SK-N-SH treated with all-trans-retinoic acid at 6 μM for 48 hours (cell line): Measurements from ENCODE around the gene CCDC63.
A peak's percentile ranks its signal among the peaks of the same experiment; 100 is the strongest.

Experiments used
- ATAC-seq: fragments of 200-7000 bp; cut with Tn5 transposase; 3 replicates; pipeline ENCODE4 v1.9.1; 2020; ENCODE audit warnings: mild to moderate bottlenecking, moderate library complexity
- ARNTL ChIP-seq: fragments of 450-650 bp; formaldehyde crosslinking; IDR thresholded peaks from 2 replicates; pipeline ENCODE4 v1.5.0; 2020; ENCODE audit warnings: low read depth, mild to moderate bottlenecking, moderate library complexity, borderline replicate concordance
- BACH2 ChIP-seq: fragments of 250-450 bp; sonication (Bioruptor Pico); IDR thresholded peaks from 2 replicates; pipeline ENCODE4 v1.9.0; 2021; ENCODE audit warnings: mild to moderate bottlenecking, borderline replicate concordance
- CSDC2 ChIP-seq: fragments of 250-450 bp; sonication (Bioruptor Pico); IDR thresholded peaks from 2 replicates; pipeline ENCODE4 v1.5.0; 2020; ENCODE audit warnings: mild to moderate bottlenecking, moderate library complexity
- ESRRG ChIP-seq: fragments of 250-450 bp; sonication (Bioruptor Pico); IDR thresholded peaks from 2 replicates; pipeline ENCODE4 v1.6.1; 2021; ENCODE audit warnings: mild to moderate bottlenecking
- GLIS3 ChIP-seq: fragments of 250-450 bp; sonication (Bioruptor Pico); IDR thresholded peaks from 2 replicates; pipeline ENCODE4 v1.5.0; 2020; ENCODE audit warnings: mild to moderate bottlenecking, moderate library complexity
- ISL1 ChIP-seq: fragments of 250-450 bp; sonication (Bioruptor Pico); IDR thresholded peaks from 2 replicates; pipeline ENCODE4 v2.1.2; 2022; ENCODE audit warnings: mild to moderate bottlenecking, moderate library complexity
- OSR1 ChIP-seq: fragments of 250-450 bp; sonication (Bioruptor Pico); IDR thresholded peaks from 2 replicates; pipeline ENCODE4 v1.8.0; 2022; ENCODE audit warnings: moderate library complexity, mild to moderate bottlenecking, inconsistent platforms
- PPARA ChIP-seq: fragments of 250-450 bp; sonication (Bioruptor Pico); IDR thresholded peaks from 2 replicates; pipeline ENCODE4 v1.5.0; 2020; ENCODE audit warnings: mild to moderate bottlenecking, borderline replicate concordance
- RARB ChIP-seq: fragments of 250-450 bp; sonication (Bioruptor Pico); IDR thresholded peaks from 2 replicates; pipeline ENCODE4 v1.8.0; 2021; ENCODE audit warnings: mild to moderate bottlenecking, moderate library complexity
- SNAI2 ChIP-seq: fragments of 250-450 bp; sonication (Bioruptor Pico); IDR thresholded peaks from 2 replicates; pipeline ENCODE4 v1.5.0; 2020; ENCODE audit warnings: mild to moderate bottlenecking, moderate library complexity
- TCF4 ChIP-seq: fragments of 250-450 bp; sonication (Bioruptor Pico); IDR thresholded peaks from 2 replicates; pipeline ENCODE4 v1.8.0; 2021; ENCODE audit warnings: mild to moderate bottlenecking, moderate library complexity, borderline replicate concordance
- TOX ChIP-seq: fragments of 250-450 bp; sonication (Bioruptor Pico); IDR thresholded peaks from 2 replicates; pipeline ENCODE4 v1.8.0; 2021; ENCODE audit warnings: mild to moderate bottlenecking, moderate library complexity, borderline replicate concordance
- ZC3H10 ChIP-seq: fragments of 250-450 bp; sonication (Bioruptor Pico); IDR thresholded peaks from 2 replicates; pipeline ENCODE4 v1.5.1; 2021; ENCODE audit warnings: mild to moderate bottlenecking, moderate library complexity
- ZFP3 ChIP-seq: fragments of 250-450 bp; sonication (Bioruptor Pico); IDR thresholded peaks from 2 replicates; pipeline ENCODE4 v1.5.0; 2020; ENCODE audit warnings: mild to moderate bottlenecking, moderate library complexity
- ZFP30 ChIP-seq: fragments of 450-650 bp; formaldehyde crosslinking; IDR thresholded peaks from 2 replicates; pipeline ENCODE4 v1.5.0; 2022; ENCODE audit warnings: mild to moderate bottlenecking, moderate library complexity
- ZNF8 ChIP-seq: fragments of 450-650 bp; formaldehyde crosslinking; IDR thresholded peaks from 2 replicates; pipeline ENCODE4 v1.5.0; 2020; ENCODE audit warnings: mild to moderate bottlenecking, moderate library complexity
- TF ChIP-seq, protein P1 (sequence below): fragments of 250-450 bp; sonication (Bioruptor Pico); IDR thresholded peaks from 2 replicates; pipeline ENCODE4 v1.8.0; 2021; ENCODE audit warnings: low read depth, mild to moderate bottlenecking, moderate library complexity, borderline replicate concordance
- TF ChIP-seq, protein P2 (sequence below): fragments of 250-450 bp; sonication (Bioruptor Pico); IDR thresholded peaks from 2 replicates; pipeline ENCODE4 v1.8.0; 2020; ENCODE audit warnings: mild to moderate bottlenecking, moderate library complexity, borderline replicate concordance
- TF ChIP-seq, protein P3 (sequence below): fragments of 250-450 bp; sonication (Bioruptor Pico); IDR thresholded peaks from 2 replicates; pipeline ENCODE4 v1.5.1; 2021; ENCODE audit warnings: mild to moderate bottlenecking, moderate library complexity
- TF ChIP-seq, protein P4 (sequence below): fragments of 250-450 bp; sonication (Bioruptor Pico); IDR thresholded peaks from 2 replicates; pipeline ENCODE4 v1.5.1; 2020; ENCODE audit warnings: low read depth, mild to moderate bottlenecking, moderate library complexity

Gene CCDC63

DNA sequence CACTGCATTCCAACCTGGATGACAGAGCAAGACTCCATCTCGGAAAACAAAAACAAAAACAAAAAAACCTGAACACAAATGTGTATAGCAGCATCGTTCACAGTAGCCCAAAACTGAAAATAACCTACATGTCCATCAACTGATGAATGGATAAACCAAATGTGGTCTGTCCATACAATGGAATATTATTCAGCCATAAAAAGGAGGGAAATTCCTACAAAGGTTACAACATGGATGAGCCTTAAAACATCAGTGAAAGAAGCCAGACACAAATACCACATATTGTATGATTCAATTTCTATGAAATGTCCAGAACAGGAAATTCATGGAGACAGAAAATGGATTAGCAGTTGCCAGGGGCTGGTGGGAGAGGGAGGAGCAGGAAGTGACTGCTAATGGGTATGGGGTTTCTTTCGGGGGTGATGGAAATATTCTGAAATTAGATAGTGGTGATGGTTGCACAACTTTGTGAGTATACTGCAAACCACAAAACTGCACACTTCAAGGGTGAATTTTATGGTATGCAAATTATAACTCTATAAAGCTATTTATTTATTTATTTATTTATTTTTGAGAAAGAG is 69.6 kb downstream of the CCDC63 start:
- TF ChIP-seq ZC3H10 (CRISPR knock-in tag) (no peak), ISL1 (CRISPR knock-in tag) (no peak), SNAI2 (CRISPR knock-in tag) (no peak), BACH2 (CRISPR knock-in tag) (no peak), ZNF8 (CRISPR knock-in tag) (peak; percentile 84)
- TF ChIP-seq, protein P1, sequence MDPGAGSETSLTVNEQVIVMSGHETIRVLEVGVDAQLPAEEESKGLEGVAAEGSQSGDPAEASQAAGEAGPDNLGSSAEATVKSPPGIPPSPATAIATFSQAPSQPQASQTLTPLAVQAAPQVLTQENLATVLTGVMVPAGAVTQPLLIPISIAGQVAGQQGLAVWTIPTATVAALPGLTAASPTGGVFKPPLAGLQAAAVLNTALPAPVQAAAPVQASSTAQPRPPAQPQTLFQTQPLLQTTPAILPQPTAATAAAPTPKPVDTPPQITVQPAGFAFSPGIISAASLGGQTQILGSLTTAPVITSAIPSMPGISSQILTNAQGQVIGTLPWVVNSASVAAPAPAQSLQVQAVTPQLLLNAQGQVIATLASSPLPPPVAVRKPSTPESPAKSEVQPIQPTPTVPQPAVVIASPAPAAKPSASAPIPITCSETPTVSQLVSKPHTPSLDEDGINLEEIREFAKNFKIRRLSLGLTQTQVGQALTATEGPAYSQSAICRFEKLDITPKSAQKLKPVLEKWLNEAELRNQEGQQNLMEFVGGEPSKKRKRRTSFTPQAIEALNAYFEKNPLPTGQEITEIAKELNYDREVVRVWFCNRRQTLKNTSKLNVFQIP (CRISPR knock-in tag), result no peak
- no peak for ATAC-seq

DNA sequence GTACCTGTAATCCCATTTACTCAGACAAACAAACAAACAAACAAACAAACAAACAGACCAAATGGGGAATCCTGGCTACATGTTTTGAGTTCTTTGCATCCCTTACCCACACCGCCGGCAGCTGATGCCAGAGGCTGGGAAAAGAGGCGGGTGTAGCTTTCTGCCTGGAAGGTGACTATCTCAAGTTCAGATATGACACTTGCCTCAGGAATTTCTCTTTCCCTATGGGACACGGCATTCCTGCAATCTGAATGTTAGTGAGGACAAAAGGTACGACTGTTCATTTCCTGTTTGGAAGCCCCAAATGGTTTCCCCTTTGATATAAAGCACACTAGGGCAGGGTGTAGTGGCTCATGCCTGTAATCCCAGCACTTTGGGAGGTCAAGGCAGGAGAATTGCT is 70.7 kb downstream of the CCDC63 start:
- peak; percentile 82 for ATAC-seq
- TF ChIP-seq ESRRG (CRISPR knock-in tag) (no peak), OSR1 (CRISPR knock-in tag) (no peak), ZFP3 (no peak), PPARA (no peak), ISL1 (CRISPR knock-in tag) (no peak), SNAI2 (CRISPR knock-in tag) (no peak), ARNTL (CRISPR knock-in tag) (no peak), CSDC2 (CRISPR knock-in tag) (no peak), ZFP30 (CRISPR knock-in tag) (no peak), ZNF8 (CRISPR knock-in tag) (no peak), ZC3H10 (CRISPR knock-in tag) (no peak), BACH2 (CRISPR knock-in tag) (no peak)
- TF ChIP-seq, protein P2, sequence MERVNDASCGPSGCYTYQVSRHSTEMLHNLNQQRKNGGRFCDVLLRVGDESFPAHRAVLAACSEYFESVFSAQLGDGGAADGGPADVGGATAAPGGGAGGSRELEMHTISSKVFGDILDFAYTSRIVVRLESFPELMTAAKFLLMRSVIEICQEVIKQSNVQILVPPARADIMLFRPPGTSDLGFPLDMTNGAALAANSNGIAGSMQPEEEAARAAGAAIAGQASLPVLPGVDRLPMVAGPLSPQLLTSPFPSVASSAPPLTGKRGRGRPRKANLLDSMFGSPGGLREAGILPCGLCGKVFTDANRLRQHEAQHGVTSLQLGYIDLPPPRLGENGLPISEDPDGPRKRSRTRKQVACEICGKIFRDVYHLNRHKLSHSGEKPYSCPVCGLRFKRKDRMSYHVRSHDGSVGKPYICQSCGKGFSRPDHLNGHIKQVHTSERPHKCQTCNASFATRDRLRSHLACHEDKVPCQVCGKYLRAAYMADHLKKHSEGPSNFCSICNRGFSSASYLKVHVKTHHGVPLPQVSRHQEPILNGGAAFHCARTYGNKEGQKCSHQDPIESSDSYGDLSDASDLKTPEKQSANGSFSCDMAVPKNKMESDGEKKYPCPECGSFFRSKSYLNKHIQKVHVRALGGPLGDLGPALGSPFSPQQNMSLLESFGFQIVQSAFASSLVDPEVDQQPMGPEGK (CRISPR knock-in tag), result no peak
- TF ChIP-seq, protein P3, sequence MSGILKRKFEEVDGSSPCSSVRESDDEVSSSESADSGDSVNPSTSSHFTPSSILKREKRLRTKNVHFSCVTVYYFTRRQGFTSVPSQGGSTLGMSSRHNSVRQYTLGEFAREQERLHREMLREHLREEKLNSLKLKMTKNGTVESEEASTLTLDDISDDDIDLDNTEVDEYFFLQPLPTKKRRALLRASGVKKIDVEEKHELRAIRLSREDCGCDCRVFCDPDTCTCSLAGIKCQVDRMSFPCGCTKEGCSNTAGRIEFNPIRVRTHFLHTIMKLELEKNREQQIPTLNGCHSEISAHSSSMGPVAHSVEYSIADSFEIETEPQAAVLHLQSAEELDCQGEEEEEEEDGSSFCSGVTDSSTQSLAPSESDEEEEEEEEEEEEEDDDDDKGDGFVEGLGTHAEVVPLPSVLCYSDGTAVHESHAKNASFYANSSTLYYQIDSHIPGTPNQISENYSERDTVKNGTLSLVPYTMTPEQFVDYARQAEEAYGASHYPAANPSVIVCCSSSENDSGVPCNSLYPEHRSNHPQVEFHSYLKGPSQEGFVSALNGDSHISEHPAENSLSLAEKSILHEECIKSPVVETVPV, result no peak
- TF ChIP-seq, protein P1 (CRISPR knock-in tag), result no peak
- TF ChIP-seq, protein P4, sequence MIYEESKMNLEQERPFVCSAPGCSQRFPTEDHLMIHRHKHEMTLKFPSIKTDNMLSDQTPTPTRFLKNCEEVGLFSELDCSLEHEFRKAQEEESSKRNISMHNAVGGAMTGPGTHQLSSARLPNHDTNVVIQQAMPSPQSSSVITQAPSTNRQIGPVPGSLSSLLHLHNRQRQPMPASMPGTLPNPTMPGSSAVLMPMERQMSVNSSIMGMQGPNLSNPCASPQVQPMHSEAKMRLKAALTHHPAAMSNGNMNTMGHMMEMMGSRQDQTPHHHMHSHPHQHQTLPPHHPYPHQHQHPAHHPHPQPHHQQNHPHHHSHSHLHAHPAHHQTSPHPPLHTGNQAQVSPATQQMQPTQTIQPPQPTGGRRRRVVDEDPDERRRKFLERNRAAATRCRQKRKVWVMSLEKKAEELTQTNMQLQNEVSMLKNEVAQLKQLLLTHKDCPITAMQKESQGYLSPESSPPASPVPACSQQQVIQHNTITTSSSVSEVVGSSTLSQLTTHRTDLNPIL (CRISPR knock-in tag), result no peak

DNA sequence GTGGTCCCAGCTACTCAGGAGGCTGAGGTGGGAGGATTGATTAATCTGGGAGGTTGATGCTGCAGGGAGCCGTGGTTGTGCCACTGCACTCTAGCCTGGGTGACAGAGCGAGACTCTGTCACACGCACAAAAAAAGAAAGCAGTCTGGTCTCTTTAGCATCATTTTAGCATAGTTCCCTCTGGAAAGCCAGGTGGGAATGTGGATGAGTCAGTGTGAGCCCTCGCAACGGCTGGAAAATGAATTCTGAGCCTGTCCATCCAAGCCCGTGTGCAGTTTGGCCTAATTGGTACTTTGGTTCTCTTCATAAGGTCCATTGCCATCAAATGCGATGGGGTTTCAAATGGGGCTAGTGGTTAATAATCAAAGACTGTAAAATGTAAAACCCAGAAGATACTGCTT is 71.2 kb downstream of the CCDC63 start:
- ATAC-seq, result no peak
- TF ChIP-seq PPARA (no peak), ARNTL (CRISPR knock-in tag) (no peak), ISL1 (CRISPR knock-in tag) (no peak), ESRRG (CRISPR knock-in tag) (no peak), SNAI2 (CRISPR knock-in tag) (no peak), ZFP3 (no peak), OSR1 (CRISPR knock-in tag) (no peak), BACH2 (CRISPR knock-in tag) (no peak), RARB (no peak), CSDC2 (CRISPR knock-in tag) (no peak), GLIS3 (CRISPR knock-in tag) (no peak), TCF4 (CRISPR knock-in tag) (no peak), TOX (CRISPR knock-in tag) (no peak), ZC3H10 (CRISPR knock-in tag) (no peak), ZNF8 (CRISPR knock-in tag) (no peak)
- TF ChIP-seq, protein P4 (CRISPR knock-in tag), result no peak
- TF ChIP-seq, protein P1 (CRISPR knock-in tag), result no peak
